Nephron (organoid): ENCODE results near the gene TOB1.
A peak's percentile ranks its signal among the peaks of the same experiment; 100 is the strongest.

Experiments used
- H3K27ac Mint-ChIP-seq, 3 experiments: 2 replicates each; pipeline ENCODE4 v1.8.0; 2020; ENCODE audit warnings: mixed read lengths in 3 of 3, mild to moderate bottlenecking in 2 of 3, moderate library complexity in 1 of 3
- H3K27me3 Mint-ChIP-seq: 2 replicates; pipeline ENCODE4 v1.8.0; 2021; ENCODE audit warnings: low read depth, mild to moderate bottlenecking, moderate library complexity, mixed read lengths
- H3K36me3 Mint-ChIP-seq: 2 replicates; pipeline ENCODE4 v1.8.0; 2020; ENCODE audit warnings: low read depth, mixed read lengths
- H3K4me1 Mint-ChIP-seq: 2 replicates; pipeline ENCODE4 v1.8.0; 2020; ENCODE audit warnings: mixed read lengths
- H3K4me3 Mint-ChIP-seq, 3 experiments: 2 replicates each; pipeline ENCODE4 v1.8.0; 2020; ENCODE audit warnings: mild to moderate bottlenecking in 3 of 3, mixed read lengths in 3 of 3, moderate library complexity in 2 of 3
- H3K9me3 Mint-ChIP-seq: 2 replicates; pipeline ENCODE4 v1.8.0; 2020; ENCODE audit warnings: mixed read lengths
- CTCF ChIP-seq, 3 experiments: fragments of 200-600 bp; sonication (generic); IDR thresholded peaks; one replicate each; pipeline ENCODE4 v1.5.0; 2021; ENCODE audit warnings: antibody characterized with exemption in 3 of 3; ENCODE audit not compliant: unreplicated experiment in 3 of 3

TOB1 gene

GRCh38 chr17:50866261-50866949 is at the start of gene TOB1:
TSS of gene TOB1 (minus strand) at chr17:50866354. CDS start at chr17:50864017, 2,337 bp downstream.
- no peak for TF ChIP-seq CTCF (IDR thresholded peaks at IDR 0.05; ENCODE audit: unreplicated experiment in 3 of 3)
- no peaks in the 10 kb centered on the region for H3K27me3 Mint-ChIP-seq
- peak within 1 kb of the TSS; percentile 94 to 98 (median 98) for H3K27ac Mint-ChIP-seq
- H3K4me1 Mint-ChIP-seq = peaks cover 46% of the 10 kb centered on the region
- peak within 1 kb of the TSS; percentile 94 to 100 (median 97) for H3K4me3 Mint-ChIP-seq
- H3K36me3 Mint-ChIP-seq = peaks cover 23% of the 10 kb centered on the region
- no peaks in the 10 kb centered on the region for H3K9me3 Mint-ChIP-seq

GRCh38 chr17:50914505-50915063 is 48.4 kb upstream of the TOB1 start:
- H3K27ac Mint-ChIP-seq = peak overlapping the region; percentile 60 to 93 (median 77)
- H3K4me1 Mint-ChIP-seq = peaks cover 26% of the 10 kb centered on the region
- no peaks in the 10 kb centered on the region for H3K36me3 Mint-ChIP-seq
- no peak overlapping the region for H3K4me3 Mint-ChIP-seq
- peaks cover 8% of the 10 kb centered on the region for H3K27me3 Mint-ChIP-seq
- no peaks in the 10 kb centered on the region for H3K9me3 Mint-ChIP-seq
- no peak for TF ChIP-seq CTCF (IDR thresholded peaks at IDR 0.05; ENCODE audit: unreplicated experiment in 3 of 3)

- Mint-ChIP-seq H3K36me3 (no peaks in the 10 kb centered on the region), H3K27ac (no peak overlapping the region), H3K9me3 (no peaks in the 10 kb centered on the region), H3K27me3 (peaks cover 9% of the 10 kb centered on the region), H3K4me1 (peaks cover 29% of the 10 kb centered on the region), H3K4me3 (no peak overlapping the region)
- no peak for TF ChIP-seq CTCF (IDR thresholded peaks at IDR 0.05; ENCODE audit: unreplicated experiment in 3 of 3)
Measured at GRCh38 chr17:50913120-50913519, 47.0 kb upstream of the TOB1 start.

- Mint-ChIP-seq H3K27ac (no peak overlapping the region), H3K36me3 (no peaks in the 10 kb centered on the region), H3K4me3 (no peak overlapping the region), H3K9me3 (no peaks in the 10 kb centered on the region), H3K27me3 (peaks cover 12% of the 10 kb centered on the region), H3K4me1 (peaks cover 35% of the 10 kb centered on the region)
- TF ChIP-seq CTCF (IDR thresholded peaks at IDR 0.05; ENCODE audit: unreplicated experiment in 3 of 3) = no peak
Measured at GRCh38 chr17:50911890-50912289, 45.7 kb upstream of the TOB1 start.

GRCh38 chr17:50911450-50911849 is 45.3 kb upstream of the TOB1 start:
- no peaks in the 10 kb centered on the region for H3K36me3 Mint-ChIP-seq
- H3K27me3 Mint-ChIP-seq = peaks cover 12% of the 10 kb centered on the region
- peaks cover 33% of the 10 kb centered on the region for H3K4me1 Mint-ChIP-seq
- no peak overlapping the region for H3K4me3 Mint-ChIP-seq
- no peak for TF ChIP-seq CTCF (IDR thresholded peaks at IDR 0.05; ENCODE audit: unreplicated experiment in 3 of 3)
- H3K9me3 Mint-ChIP-seq = no peaks in the 10 kb centered on the region
- peak overlapping the region in 1 of 3 experiments; percentile 46 for H3K27ac Mint-ChIP-seq
